Measurements from ENCODE around the gene RALGDS.
"Not testable (repeated sequence)": the region's sequence is repeated elsewhere in the genome, so short reads cannot be mapped to it uniquely, and the experiment has no call there.

The RALGDS gene

GRCh38 chr9:133063500-133064231 is 57.4 kb downstream of the RALGDS start:
- no peak for DNase-seq

GRCh38 chr9:133063159-133063499 is 57.9 kb downstream of the RALGDS start:
- DNase-seq: no peak

- DNase-seq: not testable (repeated sequence)
These were observed 58.5 kb downstream of the RALGDS start for GRCh38 chr9:133062569-133062968.

- DNase-seq: not testable (repeated sequence)
These were observed 59.3 kb downstream of the RALGDS start, which contains the start of gene CEL for GRCh38 chr9:133061764-133062145. CEL (plus strand) TSS chr9:133061981; CDS start chr9:133062003, 22 bp downstream.

- DNase-seq: not testable (repeated sequence)
These were observed 59.8 kb downstream of the RALGDS start for GRCh38 chr9:133061019-133061763.

GRCh38 chr9:133060417-133060841 is 60.6 kb downstream of the RALGDS start:
- peak; percentile 5 for DNase-seq

GRCh38 chr9:133059623-133060022 is 61.4 kb downstream of the RALGDS start:
- no peak for DNase-seq

GRCh38 chr9:133058550-133059320 is 62.3 kb downstream of the RALGDS start:
- peak; percentile 60 for DNase-seq

- DNase-seq: no peak
These were observed 63.0 kb downstream of the RALGDS start for GRCh38 chr9:133058071-133058470.

GRCh38 chr9:133057553-133057952 is 63.5 kb downstream of the RALGDS start:
- DNase-seq: no peak

GRCh38 chr9:133057006-133057405 is 64.0 kb downstream of the RALGDS start:
- DNase-seq: peak; percentile 32

GRCh38 chr9:133056533-133056932 is 64.5 kb downstream of the RALGDS start:
- DNase-seq: no peak

GRCh38 chr9:133055788-133056420 is 65.1 kb downstream of the RALGDS start:
- no peak for DNase-seq

GRCh38 chr9:133054966-133055365 is 66.1 kb downstream of the RALGDS start:
- DNase-seq: no peak

- DNase-seq: no peak
These were observed 66.7 kb downstream of the RALGDS start for GRCh38 chr9:133054194-133054890.

- DNase-seq: no peak
These were observed 69.0 kb downstream of the RALGDS start for GRCh38 chr9:133051966-133052539.

GRCh38 chr9:133051281-133051900 is 69.6 kb downstream of the RALGDS start:
- no peak for DNase-seq

- no peak for DNase-seq
These were observed 70.3 kb downstream of the RALGDS start for GRCh38 chr9:133050781-133051180.

- DNase-seq: no peak
These were observed 70.9 kb downstream of the RALGDS start for GRCh38 chr9:133050142-133050541.

- no peak for DNase-seq
These were observed 72.0 kb downstream of the RALGDS start for GRCh38 chr9:133049043-133049442.

GRCh38 chr9:133048595-133048994 is 72.4 kb downstream of the RALGDS start:
- peak; percentile 47 for DNase-seq

Measured in activated CD4-positive, alpha-beta T cell treated with anti-CD3 and anti-CD28 coated beads, Interleukin-2, amount 50 U/mL, for 16 hours (primary cell).